ENCODE measurements around the gene OTUD5.

Gene OTUD5
- long read RNA-seq, partial matches to known transcripts: 2 of 4 reads
- long read RNA-seq, other reads (novel, unspliced or antisense): 1 of 4 reads

DNA sequence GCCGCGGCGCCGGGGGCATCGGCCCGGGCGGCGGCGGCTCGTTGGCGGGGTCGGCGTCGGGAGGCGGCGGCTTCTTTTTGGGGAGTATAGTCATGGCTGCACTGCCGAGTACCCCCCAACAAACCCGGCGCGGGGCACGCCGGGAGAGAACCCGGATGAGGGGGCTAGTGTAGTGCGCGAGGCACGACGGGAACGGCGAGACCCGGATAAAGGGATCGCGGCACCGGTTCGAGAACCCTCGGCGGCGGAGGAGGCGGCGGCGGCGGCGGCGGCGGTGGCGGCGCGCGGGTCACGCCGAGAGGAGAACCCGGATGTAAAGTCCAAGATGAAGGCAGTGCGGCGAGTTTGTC is at the start of gene OTUD5:
OTUD5 (minus strand) TSS at position 131 of the 350 bp plus-strand sequence; CDS start at position 94, 37 bp downstream.
- Histone ChIP-seq H3K4me3 (replicated peaks; ENCODE audit: insufficient read depth, low read length) (peak within 1 kb of the TSS; percentile 57), H3K27me3 (ENCODE audit: insufficient read depth, poor library complexity, severe bottlenecking) (no peaks in the 10 kb centered on the region), H3K27ac (replicated peaks) (peak within 1 kb of the TSS; percentile 97)
- TF ChIP-seq SPI1 (IDR thresholded peaks at IDR 0.05; ENCODE audit: borderline replicate concordance, low read depth): no peak
- TF ChIP-seq, protein P1, sequence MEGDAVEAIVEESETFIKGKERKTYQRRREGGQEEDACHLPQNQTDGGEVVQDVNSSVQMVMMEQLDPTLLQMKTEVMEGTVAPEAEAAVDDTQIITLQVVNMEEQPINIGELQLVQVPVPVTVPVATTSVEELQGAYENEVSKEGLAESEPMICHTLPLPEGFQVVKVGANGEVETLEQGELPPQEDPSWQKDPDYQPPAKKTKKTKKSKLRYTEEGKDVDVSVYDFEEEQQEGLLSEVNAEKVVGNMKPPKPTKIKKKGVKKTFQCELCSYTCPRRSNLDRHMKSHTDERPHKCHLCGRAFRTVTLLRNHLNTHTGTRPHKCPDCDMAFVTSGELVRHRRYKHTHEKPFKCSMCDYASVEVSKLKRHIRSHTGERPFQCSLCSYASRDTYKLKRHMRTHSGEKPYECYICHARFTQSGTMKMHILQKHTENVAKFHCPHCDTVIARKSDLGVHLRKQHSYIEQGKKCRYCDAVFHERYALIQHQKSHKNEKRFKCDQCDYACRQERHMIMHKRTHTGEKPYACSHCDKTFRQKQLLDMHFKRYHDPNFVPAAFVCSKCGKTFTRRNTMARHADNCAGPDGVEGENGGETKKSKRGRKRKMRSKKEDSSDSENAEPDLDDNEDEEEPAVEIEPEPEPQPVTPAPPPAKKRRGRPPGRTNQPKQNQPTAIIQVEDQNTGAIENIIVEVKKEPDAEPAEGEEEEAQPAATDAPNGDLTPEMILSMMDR (IDR thresholded peaks at IDR 0.05; ENCODE audit: insufficient read depth, low read length): no peak
- TF ChIP-seq, protein P2, sequence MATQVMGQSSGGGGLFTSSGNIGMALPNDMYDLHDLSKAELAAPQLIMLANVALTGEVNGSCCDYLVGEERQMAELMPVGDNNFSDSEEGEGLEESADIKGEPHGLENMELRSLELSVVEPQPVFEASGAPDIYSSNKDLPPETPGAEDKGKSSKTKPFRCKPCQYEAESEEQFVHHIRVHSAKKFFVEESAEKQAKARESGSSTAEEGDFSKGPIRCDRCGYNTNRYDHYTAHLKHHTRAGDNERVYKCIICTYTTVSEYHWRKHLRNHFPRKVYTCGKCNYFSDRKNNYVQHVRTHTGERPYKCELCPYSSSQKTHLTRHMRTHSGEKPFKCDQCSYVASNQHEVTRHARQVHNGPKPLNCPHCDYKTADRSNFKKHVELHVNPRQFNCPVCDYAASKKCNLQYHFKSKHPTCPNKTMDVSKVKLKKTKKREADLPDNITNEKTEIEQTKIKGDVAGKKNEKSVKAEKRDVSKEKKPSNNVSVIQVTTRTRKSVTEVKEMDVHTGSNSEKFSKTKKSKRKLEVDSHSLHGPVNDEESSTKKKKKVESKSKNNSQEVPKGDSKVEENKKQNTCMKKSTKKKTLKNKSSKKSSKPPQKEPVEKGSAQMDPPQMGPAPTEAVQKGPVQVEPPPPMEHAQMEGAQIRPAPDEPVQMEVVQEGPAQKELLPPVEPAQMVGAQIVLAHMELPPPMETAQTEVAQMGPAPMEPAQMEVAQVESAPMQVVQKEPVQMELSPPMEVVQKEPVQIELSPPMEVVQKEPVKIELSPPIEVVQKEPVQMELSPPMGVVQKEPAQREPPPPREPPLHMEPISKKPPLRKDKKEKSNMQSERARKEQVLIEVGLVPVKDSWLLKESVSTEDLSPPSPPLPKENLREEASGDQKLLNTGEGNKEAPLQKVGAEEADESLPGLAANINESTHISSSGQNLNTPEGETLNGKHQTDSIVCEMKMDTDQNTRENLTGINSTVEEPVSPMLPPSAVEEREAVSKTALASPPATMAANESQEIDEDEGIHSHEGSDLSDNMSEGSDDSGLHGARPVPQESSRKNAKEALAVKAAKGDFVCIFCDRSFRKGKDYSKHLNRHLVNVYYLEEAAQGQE (IDR thresholded peaks at IDR 0.05; ENCODE audit: insufficient replicate concordance, low read depth): no peak
- TF ChIP-seq POLR2AphosphoS5 (IDR thresholded peaks at IDR 0.05; ENCODE audit: low read depth): no peak
- TF ChIP-seq GABPA (IDR thresholded peaks at IDR 0.05; ENCODE audit: low read depth): no peak
- no peak for DNase-seq (ENCODE audit: low read depth in 1 of 2, low spot score in 1 of 2)

DNA sequence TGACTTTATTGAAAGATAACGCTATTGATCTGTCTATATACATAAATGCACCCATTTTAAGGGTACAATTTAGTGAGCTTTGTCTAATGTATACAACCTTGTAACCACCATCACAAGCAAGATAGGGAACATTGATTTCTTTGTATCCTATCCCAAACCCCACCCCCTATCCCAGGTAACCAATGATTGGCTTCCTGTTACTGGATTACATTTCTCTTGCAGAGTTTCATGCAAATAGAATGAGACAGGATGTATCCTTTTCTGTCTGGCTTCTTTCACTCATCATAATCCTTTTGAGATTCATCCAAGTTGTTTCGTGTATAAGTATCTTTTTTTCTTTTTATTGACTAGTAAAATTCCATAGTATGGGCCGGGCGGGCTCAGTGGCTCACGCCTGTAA is 46.3 kb upstream of the OTUD5 start:
- TF ChIP-seq, protein P1 (IDR thresholded peaks at IDR 0.05; ENCODE audit: insufficient read depth, low read length): no peak
- TF ChIP-seq SPI1 (IDR thresholded peaks at IDR 0.05; ENCODE audit: borderline replicate concordance, low read depth): no peak
- TF ChIP-seq GABPA (IDR thresholded peaks at IDR 0.05; ENCODE audit: low read depth): no peak
- no peak overlapping the region for H3K4me3 ChIP-seq (replicated peaks; ENCODE audit: insufficient read depth, low read length)
- no peak for DNase-seq (ENCODE audit: low read depth in 1 of 2, low spot score in 1 of 2)

DNA sequence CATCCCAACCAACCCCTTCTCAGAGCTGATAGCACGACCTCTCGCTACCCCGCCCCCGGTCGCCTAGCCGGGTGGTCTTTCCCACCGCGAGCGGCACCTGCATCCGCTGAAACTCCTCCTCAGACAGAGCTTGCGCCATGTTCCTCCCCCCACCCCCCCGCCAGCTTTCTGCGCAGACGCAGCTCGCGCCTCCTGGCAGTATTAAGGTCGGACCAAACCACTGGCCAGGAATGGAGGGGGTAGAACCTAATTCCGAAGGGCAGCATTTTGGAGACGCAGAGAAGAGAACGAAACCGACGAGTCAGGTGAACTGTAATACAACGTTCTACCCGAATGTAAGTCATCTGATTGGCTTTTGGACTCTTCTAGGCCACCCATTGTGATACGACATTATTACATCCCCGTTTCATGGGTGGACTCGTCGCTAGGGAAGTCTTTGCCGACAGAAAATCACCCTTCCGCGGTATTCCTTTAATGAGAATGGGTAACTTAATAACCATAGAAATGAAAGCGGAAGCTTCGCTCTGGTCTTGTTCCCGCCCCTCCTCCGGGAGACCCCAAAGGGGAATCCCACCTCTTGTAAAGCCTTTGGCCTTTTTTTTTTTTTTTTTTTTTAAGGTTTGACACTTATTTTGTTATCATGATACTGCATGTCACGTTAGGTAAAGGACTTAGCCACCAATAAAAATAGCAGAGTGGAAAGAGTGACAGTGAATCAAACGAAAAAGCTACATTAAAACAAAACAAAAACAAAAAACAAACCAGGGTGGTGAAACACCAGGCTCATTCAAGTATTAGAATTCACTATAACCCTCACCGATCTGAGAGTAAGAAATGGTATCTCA is 44.9 kb upstream of the OTUD5 start, which contains the start of gene GRIPAP1:
GRIPAP1 (minus strand) TSS at position 174 of the 845 bp plus-strand sequence; CDS start at position 139, 35 bp downstream.
- no peaks in the 10 kb centered on the region for H3K27me3 ChIP-seq (ENCODE audit: insufficient read depth, poor library complexity, severe bottlenecking)
- TF ChIP-seq, protein P1 (IDR thresholded peaks at IDR 0.05; ENCODE audit: insufficient read depth, low read length): no peak
- TF ChIP-seq POLR2AphosphoS5 (IDR thresholded peaks at IDR 0.05; ENCODE audit: low read depth): peak; percentile 74
- TF ChIP-seq, protein P2 (IDR thresholded peaks at IDR 0.05; ENCODE audit: insufficient replicate concordance, low read depth): peak; percentile 69

More for the DNA sequence above, 46.3 kb upstream of the OTUD5 start:
- Histone ChIP-seq H3K27me3 (ENCODE audit: insufficient read depth, poor library complexity, severe bottlenecking) (no peaks in the 10 kb centered on the region), H3K27ac (replicated peaks) (no peak overlapping the region)

More for the DNA sequence above, 44.9 kb upstream of the OTUD5 start, which contains the start of gene GRIPAP1:
- peak; percentile 66 to 78 for DNase-seq (ENCODE audit: low read depth in 1 of 2, low spot score in 1 of 2)
- H3K4me3 ChIP-seq (replicated peaks; ENCODE audit: insufficient read depth, low read length): peak within 1 kb of the TSS; percentile 69
- H3K27ac ChIP-seq (replicated peaks): peak within 1 kb of the TSS; percentile 98
